H9 (cell line): ENCODE results near the gene OAF. TPM values are rescaled to one million over a fixed set of nuclear protein-coding genes. Genes with fewer than 3 reads are reported as not detected.

Experiments
- DNase-seq: peaks from one replicate; pipeline ENCODE4 v3.0.0-alpha.2; 2017
- H2AFZ ChIP-seq: one replicate; pipeline ENCODE4 v1.6.1; 2013; ENCODE audit warnings: mild to moderate bottlenecking, low read length, control low read depth, moderate library complexity
- H2AK5ac ChIP-seq: 2 replicates; pipeline ENCODE4 v1.6.1; 2013; ENCODE audit warnings: low read length, control low read depth, mixed read lengths; ENCODE audit not compliant: insufficient read length
- H2BK120ac ChIP-seq: one replicate; pipeline ENCODE4 v1.6.1; 2013; ENCODE audit warnings: low read depth, mild to moderate bottlenecking, low read length, control low read depth, inconsistent platforms; ENCODE audit not compliant: poor library complexity, severe bottlenecking
- H2BK12ac ChIP-seq: 2 replicates; pipeline ENCODE4 v1.6.1; 2013; ENCODE audit warnings: low read length, control low read depth, mixed read lengths, low read depth; ENCODE audit not compliant: insufficient read length
- H2BK15ac ChIP-seq: 2 replicates; pipeline ENCODE4 v1.6.1; 2013; ENCODE audit warnings: low read depth, low read length, control low read depth
- H2BK20ac ChIP-seq: one replicate; pipeline ENCODE4 v1.6.1; 2013; ENCODE audit warnings: low read depth, mild to moderate bottlenecking, low read length, control low read depth, inconsistent platforms; ENCODE audit not compliant: poor library complexity, severe bottlenecking
- H2BK5ac ChIP-seq: 2 replicates; pipeline ENCODE4 v1.6.1; 2013; ENCODE audit warnings: low read length, control low read depth, mixed read lengths; ENCODE audit not compliant: insufficient read length
- H3K14ac ChIP-seq: 2 replicates; pipeline ENCODE4 v1.6.1; 2013; ENCODE audit warnings: low read length, control low read depth; ENCODE audit not compliant: insufficient read depth
- H3K18ac ChIP-seq: 2 replicates; pipeline ENCODE4 v1.6.1; 2013; ENCODE audit warnings: low read depth, mild to moderate bottlenecking, mixed read lengths, low read length, control low read depth; ENCODE audit not compliant: insufficient read length
- H3K23ac ChIP-seq: 2 replicates; pipeline ENCODE4 v1.6.1; 2013; ENCODE audit warnings: low read length, control low read depth, mixed read lengths, low read depth; ENCODE audit not compliant: insufficient read length
- H3K23me2 ChIP-seq: 2 replicates; pipeline ENCODE4 v1.6.1; 2013; ENCODE audit warnings: low read depth, mild to moderate bottlenecking, mixed read lengths, low read length, control low read depth; ENCODE audit not compliant: insufficient read length, poor library complexity, severe bottlenecking
- H3K27ac ChIP-seq: 2 replicates; pipeline ENCODE4 v1.5.1; 2013; ENCODE audit warnings: low read length, control low read depth, mixed read lengths, low read depth; ENCODE audit not compliant: insufficient read length
- H3K27me3 ChIP-seq: 2 replicates; pipeline ENCODE4 v1.6.1; 2013; ENCODE audit warnings: low read length, control low read depth, inconsistent platforms; ENCODE audit not compliant: insufficient read depth
- H3K4ac ChIP-seq: 2 replicates; pipeline ENCODE4 v1.6.1; 2013; ENCODE audit warnings: low read depth, mild to moderate bottlenecking, control low read depth, inconsistent platforms, low read length, moderate library complexity
- H3K4me1 ChIP-seq: 2 replicates; pipeline ENCODE4 v1.6.1; 2013; ENCODE audit warnings: low read length, control low read depth, inconsistent platforms; ENCODE audit not compliant: insufficient read depth
- H3K4me2 ChIP-seq: 2 replicates; pipeline ENCODE4 v1.6.1; 2013; ENCODE audit warnings: low read length, control low read depth, mixed read lengths; ENCODE audit not compliant: insufficient read length, insufficient read depth
- H3K56ac ChIP-seq: 2 replicates; pipeline ENCODE4 v1.6.1; 2013; ENCODE audit warnings: low read depth, mild to moderate bottlenecking, mixed read lengths, low read length, control low read depth; ENCODE audit not compliant: insufficient read length
- H3K79me1 ChIP-seq: 2 replicates; pipeline ENCODE4 v1.6.1; 2013; ENCODE audit warnings: low read depth, mild to moderate bottlenecking, moderate library complexity, low read length, control low read depth, inconsistent platforms; ENCODE audit not compliant: insufficient read depth, poor library complexity, severe bottlenecking
- H3K79me2 ChIP-seq: 2 replicates; pipeline ENCODE4 v1.6.1; 2013; ENCODE audit warnings: low read length, control low read depth, inconsistent platforms; ENCODE audit not compliant: insufficient read depth
- H3K9ac ChIP-seq: 2 replicates; pipeline ENCODE4 v1.6.1; 2013; ENCODE audit warnings: low read length, control low read depth, mixed read lengths; ENCODE audit not compliant: insufficient read length; ENCODE audit errors: extremely low read depth
- H3K9me3 ChIP-seq: one replicate; pipeline ENCODE4 v1.6.1; 2013; ENCODE audit warnings: low read depth, low read length, inconsistent platforms; ENCODE audit not compliant: control insufficient read depth
- H3T11ph ChIP-seq: one replicate; pipeline ENCODE4 v1.6.1; 2013; ENCODE audit warnings: mild to moderate bottlenecking, low read length, control low read depth, inconsistent platforms
- H4K20me1 ChIP-seq: one replicate; pipeline ENCODE4 v1.6.1; 2013; ENCODE audit not compliant: control insufficient read depth, insufficient read length, insufficient read depth
- H4K5ac ChIP-seq: 2 replicates; pipeline ENCODE4 v1.6.1; 2013; ENCODE audit warnings: low read depth, mild to moderate bottlenecking, mixed read lengths, low read length, control low read depth; ENCODE audit not compliant: insufficient read length
- H4K8ac ChIP-seq: replicated peaks from 2 replicates; pipeline ENCODE4 v1.6.1; 2013; ENCODE audit warnings: low read length, control low read depth, mixed read lengths, low read depth; ENCODE audit not compliant: insufficient read length
- H4K91ac ChIP-seq: 2 replicates; pipeline ENCODE4 v1.6.1; 2013; ENCODE audit warnings: low read depth, mild to moderate bottlenecking, moderate library complexity, mixed read lengths, low read length, control low read depth; ENCODE audit not compliant: insufficient read length
- H3K27ac Mint-ChIP-seq, 3 experiments: 2 replicates in 2 of 3; 3 replicates in 1 of 3; pipeline ENCODE4 v1.8.0; 2020 to 2021; ENCODE audit warnings: mixed read lengths in 3 of 3, mild to moderate bottlenecking in 1 of 3, moderate library complexity in 1 of 3
- H3K27me3 Mint-ChIP-seq: 2 replicates; pipeline ENCODE4 v1.8.0; 2021; ENCODE audit warnings: low read depth, mild to moderate bottlenecking, moderate library complexity, mixed read lengths
- H3K36me3 Mint-ChIP-seq, 3 experiments: 2 replicates in 2 of 3; 3 replicates in 1 of 3; pipeline ENCODE4 v1.8.0; 2020 to 2021; ENCODE audit warnings: low read depth in 3 of 3, mixed read lengths in 3 of 3; ENCODE audit not compliant: insufficient read depth in 1 of 3
- H3K4me1 Mint-ChIP-seq, 2 experiments: 2 replicates each; pipeline ENCODE4 v1.8.0; 2020; ENCODE audit warnings: mixed read lengths in 2 of 2
- H3K4me3 Mint-ChIP-seq, 2 experiments: 2 replicates in 1 of 2; 3 replicates in 1 of 2; pipeline ENCODE4 v1.8.0; 2020 to 2021; ENCODE audit warnings: mild to moderate bottlenecking in 2 of 2, mixed read lengths in 2 of 2, moderate library complexity in 1 of 2
- H3K9me3 Mint-ChIP-seq, 2 experiments: 2 replicates in 1 of 2; 3 replicates in 1 of 2; pipeline ENCODE4 v1.8.0; 2020; ENCODE audit warnings: mild to moderate bottlenecking in 2 of 2, mixed read lengths in 2 of 2, moderate library complexity in 1 of 2
- WGBS: extraction: QIAGEN DNeasy Blood & Tissue Kit; methylation state at CpG from one replicate; pipeline ENCODE4 v1.1.7; 2013; ENCODE audit warnings: missing lambda C conversion rate, low lambda C conversion rate, mixed read lengths; ENCODE audit not compliant: insufficient read length; ENCODE audit errors: extremely low coverage; 5-methylcytosine and 5-hydroxymethylcytosine counted together
- total RNA-seq: library from RNA; stranded (reverse); gene quantifications from 2 replicates; pipeline ENCODE4 v1.2.1, GENCODE V29; 2021
- TF ChIP-seq, protein P1 (sequence below): fragments of 200-600 bp; sonication (generic); conservative IDR thresholded peaks from 3 replicates; pipeline ENCODE4 v1.8.0; 2021; ENCODE audit warnings: antibody characterized with exemption, mild to moderate bottlenecking

OAF gene
- total RNA-seq, 1 experiment from 2014 or later = 1.1 TPM

DNA sequence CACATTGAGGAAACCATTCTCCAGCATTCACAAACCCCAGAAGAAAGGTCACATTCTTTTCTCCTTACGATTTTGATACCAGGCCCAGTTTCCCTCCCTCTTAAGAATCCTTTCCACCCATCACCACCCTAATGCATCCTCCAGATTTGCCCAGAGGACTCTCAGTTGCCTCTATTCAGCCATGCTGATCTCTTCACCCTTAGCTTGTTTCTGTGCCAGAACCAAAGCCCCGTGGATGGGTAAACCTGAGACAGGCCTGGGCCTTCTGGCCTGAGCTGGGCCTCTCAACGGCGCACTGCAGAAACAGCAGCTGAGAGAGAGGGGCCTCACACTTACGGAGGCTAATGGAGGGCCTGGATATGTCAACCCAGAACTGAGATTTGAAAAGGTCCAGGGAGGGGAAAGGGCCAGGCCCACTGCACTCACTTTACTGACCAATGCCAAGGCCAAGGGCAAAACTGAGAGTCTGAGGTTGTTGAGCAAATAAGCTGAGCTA lies 32.2 kb upstream of the OAF start:
- no peak overlapping the region for H3K9ac ChIP-seq
- H3K4me2 ChIP-seq = no peak overlapping the region
- H3K18ac ChIP-seq = no peak overlapping the region
- H3K4me1 Mint-ChIP-seq = peaks cover 18 to 27% of the 10 kb centered on the region in 2 experiments
- no peaks in the 10 kb centered on the region for H3K23me2 ChIP-seq
- no peak overlapping the region for H2BK120ac ChIP-seq
- H4K5ac ChIP-seq = no peak overlapping the region
- no peaks in the 10 kb centered on the region for H3K79me2 ChIP-seq
- TF ChIP-seq, protein P1, sequence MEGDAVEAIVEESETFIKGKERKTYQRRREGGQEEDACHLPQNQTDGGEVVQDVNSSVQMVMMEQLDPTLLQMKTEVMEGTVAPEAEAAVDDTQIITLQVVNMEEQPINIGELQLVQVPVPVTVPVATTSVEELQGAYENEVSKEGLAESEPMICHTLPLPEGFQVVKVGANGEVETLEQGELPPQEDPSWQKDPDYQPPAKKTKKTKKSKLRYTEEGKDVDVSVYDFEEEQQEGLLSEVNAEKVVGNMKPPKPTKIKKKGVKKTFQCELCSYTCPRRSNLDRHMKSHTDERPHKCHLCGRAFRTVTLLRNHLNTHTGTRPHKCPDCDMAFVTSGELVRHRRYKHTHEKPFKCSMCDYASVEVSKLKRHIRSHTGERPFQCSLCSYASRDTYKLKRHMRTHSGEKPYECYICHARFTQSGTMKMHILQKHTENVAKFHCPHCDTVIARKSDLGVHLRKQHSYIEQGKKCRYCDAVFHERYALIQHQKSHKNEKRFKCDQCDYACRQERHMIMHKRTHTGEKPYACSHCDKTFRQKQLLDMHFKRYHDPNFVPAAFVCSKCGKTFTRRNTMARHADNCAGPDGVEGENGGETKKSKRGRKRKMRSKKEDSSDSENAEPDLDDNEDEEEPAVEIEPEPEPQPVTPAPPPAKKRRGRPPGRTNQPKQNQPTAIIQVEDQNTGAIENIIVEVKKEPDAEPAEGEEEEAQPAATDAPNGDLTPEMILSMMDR = no peak
- no peak overlapping the region for H3T11ph ChIP-seq
- H4K8ac ChIP-seq = no peak overlapping the region
- no peaks in the 10 kb centered on the region; the same call in 1 of the 2 replicates for H3K4me1 ChIP-seq
- H3K27ac Mint-ChIP-seq = no peak overlapping the region
- H3K4ac ChIP-seq = no peak overlapping the region
- no CpG with 5 or more reads among the region's 5 CpGs for WGBS
- no peak overlapping the region for H2AK5ac ChIP-seq
- no peak overlapping the region for H3K4me3 Mint-ChIP-seq
- DNase-seq = no peak
- H4K91ac ChIP-seq = no peak overlapping the region
- no peak overlapping the region for H2BK12ac ChIP-seq
- H3K9me3 Mint-ChIP-seq = no peaks in the 10 kb centered on the region; a peak in 1 of 5 replicates
- no peaks in the 10 kb centered on the region for H3K9me3 ChIP-seq
- H3K27me3 Mint-ChIP-seq = peaks cover 100% of the 10 kb centered on the region
- no peak overlapping the region for H2AFZ ChIP-seq
- H3K56ac ChIP-seq = no peak overlapping the region
- H3K14ac ChIP-seq = no peak overlapping the region
- no peak overlapping the region for H2BK5ac ChIP-seq
- no peaks in the 10 kb centered on the region for H3K36me3 Mint-ChIP-seq
- H2BK15ac ChIP-seq = no peak overlapping the region
- no peaks in the 10 kb centered on the region for H3K79me1 ChIP-seq
- peaks cover 10% of the 10 kb centered on the region for H3K27me3 ChIP-seq
- H3K23ac ChIP-seq = no peak overlapping the region
- H4K20me1 ChIP-seq = no peaks in the 10 kb centered on the region
- no peak overlapping the region for H2BK20ac ChIP-seq
- no peak overlapping the region for H3K27ac ChIP-seq
